CD14-positive monocyte (primary cell): ENCODE data around the gene GPX3. TPM values are rescaled to one million over a fixed set of nuclear protein-coding genes. Genes with fewer than 3 reads are reported as not detected.

ENCODE experiments used
- DNase-seq, 3 donors: peaks; one replicate each; pipeline ENCODE4 v3.0.0-alpha.2; 2011 to 2022
- H2AFZ ChIP-seq: 2 replicates; pipeline ENCODE4 v1.6.0; 2012; ENCODE audit warnings: mild to moderate bottlenecking, low read depth, low read length, inconsistent platforms; ENCODE audit not compliant: insufficient read depth, poor library complexity, severe bottlenecking
- H3K27ac ChIP-seq, 2 donors: 1 replicate in 1 of 2; 2 replicates in 1 of 2; pipeline ENCODE4 v1.5.1; 2012 to 2013; ENCODE audit warnings: low read length in 2 of 2, control low read depth in 1 of 2, inconsistent platforms in 1 of 2, low read depth in 1 of 2, mild to moderate bottlenecking in 1 of 2
- H3K27me3 ChIP-seq, 2 donors: one replicate each; pipeline versions ENCODE4 v1.6.0 to v1.6.1; 2011 to 2013; ENCODE audit warnings: low read length in 2 of 2; ENCODE audit not compliant: control insufficient read depth in 2 of 2, insufficient read depth in 2 of 2
- H3K36me3 ChIP-seq, 2 donors: replicated peaks in 1 of 2; 1 replicate in 1 of 2; 2 replicates in 1 of 2; pipeline versions ENCODE4 v1.5.1 to v1.6.1; 2012 to 2013; ENCODE audit warnings: low read length in 2 of 2, control low read depth in 1 of 2, inconsistent platforms in 1 of 2, mild to moderate bottlenecking in 1 of 2; ENCODE audit not compliant: insufficient read depth in 2 of 2, control insufficient read depth in 1 of 2
- H3K4me1 ChIP-seq, 2 donors: 1 replicate in 1 of 2; 2 replicates in 1 of 2; pipeline versions ENCODE4 v1.5.1 to v1.6.1; 2012 to 2013; ENCODE audit warnings: low read length in 2 of 2, control low read depth in 1 of 2, inconsistent platforms in 1 of 2, mild to moderate bottlenecking in 1 of 2, moderate library complexity in 1 of 2; ENCODE audit not compliant: insufficient read depth in 2 of 2, control insufficient read depth in 1 of 2
- H3K4me2 ChIP-seq: replicated peaks from 2 replicates; pipeline ENCODE3; 2012; ENCODE audit warnings: low read length, moderate library complexity, mild to moderate bottlenecking; ENCODE audit not compliant: poor library complexity, severe bottlenecking; ENCODE audit errors: extremely low read depth
- H3K4me3 ChIP-seq, 3 experiments: fragments of 200-600 bp in 1 of 3; sonication (generic) in 1 of 3; replicated peaks in 1 of 3; 1 replicate in 2 of 3; 2 replicates in 1 of 3; pipeline ENCODE4 v1.5.1; 2011 to 2013; ENCODE audit warnings: low read length in 3 of 3, mild to moderate bottlenecking in 3 of 3, control low read depth in 2 of 3, low read depth in 2 of 3, inconsistent platforms in 1 of 3, moderate library complexity in 1 of 3
- H3K79me2 ChIP-seq: 2 replicates; pipeline ENCODE4 v1.6.0; 2012; ENCODE audit warnings: mild to moderate bottlenecking, control low read depth, inconsistent platforms, low read length, moderate library complexity; ENCODE audit not compliant: insufficient read depth
- H3K9ac ChIP-seq: 2 replicates; pipeline ENCODE4 v1.6.0; 2017; ENCODE audit warnings: low read length, mild to moderate bottlenecking; ENCODE audit not compliant: insufficient read depth, poor library complexity, severe bottlenecking
- H3K9me3 ChIP-seq, 2 donors: replicated peaks in 1 of 2; 1 replicate in 1 of 2; 2 replicates in 1 of 2; pipeline versions ENCODE4 v1.5.1 to v1.6.1; 2012 to 2013; ENCODE audit warnings: low read length in 2 of 2, control low read depth in 1 of 2; ENCODE audit not compliant: control insufficient read depth in 1 of 2, insufficient read depth in 1 of 2
- H4K20me1 ChIP-seq: 2 replicates; pipeline ENCODE4 v1.6.0; 2012; ENCODE audit warnings: mild to moderate bottlenecking, low read length, control low read depth, moderate library complexity; ENCODE audit not compliant: insufficient read depth
- H3K27ac Mint-ChIP-seq, 7 donors: one replicate each; pipeline ENCODE4 v1.8.0; 2020; ENCODE audit warnings: mild to moderate bottlenecking in 7 of 7, mixed read lengths in 7 of 7, moderate library complexity in 6 of 7, inconsistent platforms in 2 of 7
- H3K27me3 Mint-ChIP-seq, 3 donors: one replicate each; pipeline ENCODE4 v1.8.0; 2021 to 2022; ENCODE audit warnings: low read depth in 3 of 3, mild to moderate bottlenecking in 3 of 3, mixed read lengths in 3 of 3, moderate library complexity in 3 of 3, inconsistent platforms in 1 of 3
- H3K36me3 Mint-ChIP-seq, 2 donors: one replicate each; pipeline ENCODE4 v1.8.0; 2020; ENCODE audit warnings: mixed read lengths in 2 of 2, inconsistent platforms in 1 of 2, mild to moderate bottlenecking in 1 of 2
- H3K4me1 Mint-ChIP-seq: one replicate; pipeline ENCODE4 v1.8.0; 2020; ENCODE audit warnings: mild to moderate bottlenecking, mixed read lengths
- H3K4me3 Mint-ChIP-seq, 2 donors: one replicate each; pipeline ENCODE4 v1.8.0; 2020; ENCODE audit warnings: mild to moderate bottlenecking in 2 of 2, mixed read lengths in 2 of 2, moderate library complexity in 1 of 2
- H3K9me3 Mint-ChIP-seq, 7 donors: one replicate each; pipeline ENCODE4 v1.8.0; 2020 to 2022; ENCODE audit warnings: mixed read lengths in 7 of 7, mild to moderate bottlenecking in 6 of 7, moderate library complexity in 6 of 7, inconsistent platforms in 2 of 7
- WGBS: methylation state at CpG from one replicate; pipeline ENCODE4 v1.1.5; 2013; ENCODE audit warnings: missing lambda C conversion rate; ENCODE audit not compliant: insufficient coverage; 5-methylcytosine and 5-hydroxymethylcytosine counted together
- intact Hi-C, 2 donors: fragments of 100-400 bp; cut with micrococcal nuclease; formaldehyde crosslinking; loops; one replicate each; pipeline versions ENCODE4 v1.15.0 to v1.15.1; 2023
- polyA plus RNA-seq, 3 donors: library from polyadenylated mRNA; depleted of rRNA in 1 of 3; unstranded in 2 of 3; stranded (reverse) in 1 of 3; fragments of 300-500 nt in 2 of 3; fragments of >200 nt in 1 of 3; fragmentation: Illumina TruSeq in 2 of 3; gene quantifications; 1 replicate in 2 of 3; 2 replicates in 1 of 3; pipeline ENCODE4 v1.2.3, GENCODE V29; 2012 to 2021
- TF ChIP-seq, protein P1 (sequence below): fragments of 200-600 bp; IDR thresholded peaks from one replicate; pipeline ENCODE4 v1.8.0; 2022; ENCODE audit warnings: antibody characterized with exemption, mild to moderate bottlenecking

The GPX3 gene
- polyA plus RNA-seq, 3 donors, result 3.5 to 12.7 (median 3.8) TPM

- Mint-ChIP-seq H3K4me1 (peaks cover 60% of the 10 kb centered on the region), H3K27ac (peak overlapping the region; percentile 70 to 88 (median 85)), H3K36me3 (peaks cover 81 to 96% of the 10 kb centered on the region in 2 donors), H3K4me3 (no peak overlapping the region), H3K9me3 (no peaks in the 10 kb centered on the region), H3K27me3 (no peaks in the 10 kb centered on the region)
- no peak overlapping the region for H3K4me2 ChIP-seq
- peaks cover 61 to 67% of the 10 kb centered on the region in 2 donors for H3K36me3 ChIP-seq
- H3K27me3 ChIP-seq, result no peaks in the 10 kb centered on the region
- TF ChIP-seq, protein P1, sequence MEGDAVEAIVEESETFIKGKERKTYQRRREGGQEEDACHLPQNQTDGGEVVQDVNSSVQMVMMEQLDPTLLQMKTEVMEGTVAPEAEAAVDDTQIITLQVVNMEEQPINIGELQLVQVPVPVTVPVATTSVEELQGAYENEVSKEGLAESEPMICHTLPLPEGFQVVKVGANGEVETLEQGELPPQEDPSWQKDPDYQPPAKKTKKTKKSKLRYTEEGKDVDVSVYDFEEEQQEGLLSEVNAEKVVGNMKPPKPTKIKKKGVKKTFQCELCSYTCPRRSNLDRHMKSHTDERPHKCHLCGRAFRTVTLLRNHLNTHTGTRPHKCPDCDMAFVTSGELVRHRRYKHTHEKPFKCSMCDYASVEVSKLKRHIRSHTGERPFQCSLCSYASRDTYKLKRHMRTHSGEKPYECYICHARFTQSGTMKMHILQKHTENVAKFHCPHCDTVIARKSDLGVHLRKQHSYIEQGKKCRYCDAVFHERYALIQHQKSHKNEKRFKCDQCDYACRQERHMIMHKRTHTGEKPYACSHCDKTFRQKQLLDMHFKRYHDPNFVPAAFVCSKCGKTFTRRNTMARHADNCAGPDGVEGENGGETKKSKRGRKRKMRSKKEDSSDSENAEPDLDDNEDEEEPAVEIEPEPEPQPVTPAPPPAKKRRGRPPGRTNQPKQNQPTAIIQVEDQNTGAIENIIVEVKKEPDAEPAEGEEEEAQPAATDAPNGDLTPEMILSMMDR, result no peak
- DNase-seq, result peak in 2 of 3 donors; percentile 53 to 63
- H2AFZ ChIP-seq, result no peak overlapping the region
- H3K27ac ChIP-seq, result peak overlapping the region in 1 of 2 donors; percentile 65
- H3K4me3 ChIP-seq, result no peak overlapping the region
- peaks cover 51 to 62% of the 10 kb centered on the region in 2 donors for H3K4me1 ChIP-seq
- H3K9me3 ChIP-seq, result no peaks in the 10 kb centered on the region
- WGBS, result 83% methylated on average over 1 of the region's 3 CpGs
- H4K20me1 ChIP-seq, result peaks cover 88% of the 10 kb centered on the region
- intact Hi-C loops, result loop anchor here (10.0 kb wide), 2 partner anchors 192 to 202 kb away; partner anchors contain the start of gene GM2A (in 1 of the 2)
- peaks cover 52% of the 10 kb centered on the region for H3K79me2 ChIP-seq
- no peak overlapping the region for H3K9ac ChIP-seq
Observed at GRCh38 chr5:151052836-151053235, 32.4 kb downstream of the GPX3 start.

DNA sequence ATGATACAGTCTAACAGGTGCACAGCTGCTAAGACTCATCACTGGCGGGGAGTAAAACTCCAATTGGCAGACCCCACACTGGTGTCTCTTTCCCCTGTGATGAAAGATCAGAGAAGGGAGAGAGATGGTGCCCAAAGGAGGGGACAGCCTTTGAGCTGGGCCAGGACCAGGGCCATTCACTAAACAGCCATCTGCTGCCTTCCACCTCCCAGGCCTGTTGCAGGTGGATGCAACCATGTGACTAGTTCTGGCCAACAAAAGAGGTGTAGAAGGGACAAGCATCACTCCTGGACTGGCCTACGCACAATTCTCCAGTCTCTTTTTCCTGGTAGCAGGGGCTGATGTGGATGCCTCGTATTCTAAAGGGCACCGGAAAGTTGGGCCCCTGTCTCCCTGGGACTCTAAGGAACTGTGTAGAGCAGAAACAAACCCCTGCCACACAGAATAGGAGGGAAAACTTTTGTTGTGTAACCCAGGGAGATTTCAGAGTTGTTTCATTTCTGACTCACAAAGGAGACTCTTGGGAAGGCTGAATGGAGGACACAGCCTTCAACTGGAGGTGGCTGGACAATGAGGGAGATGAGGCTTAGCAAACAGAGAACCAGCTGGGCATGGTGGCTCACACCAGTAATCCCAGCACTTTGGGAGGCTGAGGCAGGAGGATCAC lies 33.5 kb downstream of the GPX3 start:
- H3K9me3 Mint-ChIP-seq, result no peaks in the 10 kb centered on the region
- no peak overlapping the region for H3K4me3 Mint-ChIP-seq
- peaks cover 62% of the 10 kb centered on the region for H3K79me2 ChIP-seq
- H3K27me3 ChIP-seq, result no peaks in the 10 kb centered on the region
- H3K4me3 ChIP-seq, result no peak overlapping the region
- H3K36me3 Mint-ChIP-seq, result peaks cover 78 to 95% of the 10 kb centered on the region in 2 donors
- H3K27me3 Mint-ChIP-seq, result no peaks in the 10 kb centered on the region
- WGBS, result 100% methylated on average over 1 of the region's 4 CpGs
- intact Hi-C loops, result loop anchor here (10.0 kb wide), 2 partner anchors 191 to 201 kb away; partner anchors contain the start of gene GM2A (in 1 of the 2)
- no peak overlapping the region for H2AFZ ChIP-seq
- peak in 2 of 3 donors; percentile 43 to 76 for DNase-seq
- peak overlapping the region; percentile 28 to 97 (median 82) for H3K27ac Mint-ChIP-seq
- no peak overlapping the region for H3K4me2 ChIP-seq
- no peaks in the 10 kb centered on the region for H3K9me3 ChIP-seq
- no peak overlapping the region for H3K9ac ChIP-seq
- H3K36me3 ChIP-seq, result peaks cover 50 to 56% of the 10 kb centered on the region in 2 donors
- peak overlapping the region in 1 of 2 donors; percentile 40 for H3K27ac ChIP-seq
- TF ChIP-seq, protein P1, result no peak
- peaks cover 84% of the 10 kb centered on the region for H4K20me1 ChIP-seq
- peaks cover 62 to 73% of the 10 kb centered on the region in 2 donors for H3K4me1 ChIP-seq
- peaks cover 71% of the 10 kb centered on the region for H3K4me1 Mint-ChIP-seq
